HEK293 (cell line): Measurements from ENCODE around the gene DAP.

ENCODE experiments used
- CTCF ChIA-PET: fragments of 350-600 bp; formaldehyde crosslinking; extraction: SDS; loops from one replicate; lab custom pipeline; 2021; ENCODE audit warnings: antibody characterized with exemption; lab: Yijun Ruan, JAX
- POLR2A ChIA-PET: fragments of 300-600 bp; formaldehyde crosslinking; extraction: SDS; loops from one replicate; lab custom pipeline; 2020; ENCODE audit warnings: antibody characterized with exemption, inconsistent platforms; lab: Yijun Ruan, JAX
- H3K27ac ChIP-seq: fragments of 200-500 bp; sonication (Bioruptor generic); 2 replicates; pipeline ENCODE4 v1.5.1; 2014; ENCODE audit warnings: low read depth, low read length, control low read depth, inconsistent platforms; ENCODE audit errors: extremely low read depth
- H3K36me3 ChIP-seq, 2 experiments: fragments of 200-500 bp in 1 of 2; sonication (Bioruptor generic) in 1 of 2; 1 replicate in 1 of 2; 2 replicates in 1 of 2; pipeline ENCODE4 v1.5.1; 2014 to 2017; ENCODE audit warnings: inconsistent platforms in 2 of 2, low read length in 2 of 2; ENCODE audit not compliant: control insufficient read depth in 2 of 2, insufficient read depth in 1 of 2
- H3K4me1 ChIP-seq: fragments of 200-500 bp; sonication (Bioruptor generic); 2 replicates; pipeline ENCODE4 v1.5.1; 2014; ENCODE audit warnings: mild to moderate bottlenecking, low read length, inconsistent platforms; ENCODE audit not compliant: control insufficient read depth, insufficient read depth
- H3K4me3 ChIP-seq: 2 replicates; pipeline ENCODE4 v1.5.1; 2011; ENCODE audit warnings: low read depth, mild to moderate bottlenecking, control low read depth, low read length, moderate library complexity
- H3K9me3 ChIP-seq: fragments of 200-500 bp; sonication (Bioruptor generic); 2 replicates; pipeline ENCODE4 v1.5.1; 2014; ENCODE audit warnings: low read depth, low read length, inconsistent platforms; ENCODE audit not compliant: control insufficient read depth, insufficient read depth
- GLIS2 ChIP-seq: fragments of 450-650 bp; formaldehyde crosslinking; IDR thresholded peaks from 2 replicates; pipeline ENCODE4 v1.5.1; 2016; ENCODE audit warnings: missing biosample characterization, missing genetic modification characterization
- HOXD13 ChIP-seq: sonication (generic); formaldehyde crosslinking; IDR thresholded peaks from 2 replicates; pipeline ENCODE4 v1.8.0; 2022; ENCODE audit warnings: missing genetic modification reagents, borderline replicate concordance
- SCRT2 ChIP-seq: fragments of 450-650 bp; formaldehyde crosslinking; IDR thresholded peaks from 2 replicates; pipeline ENCODE4 v1.5.1; 2016; ENCODE audit warnings: missing biosample characterization, missing genetic modification characterization
- SP2 ChIP-seq: fragments of 450-650 bp; formaldehyde crosslinking; IDR thresholded peaks from 2 replicates; pipeline ENCODE4 v1.5.1; 2016; ENCODE audit warnings: missing biosample characterization, missing genetic modification characterization
- WT1 ChIP-seq: fragments of 450-650 bp; formaldehyde crosslinking; IDR thresholded peaks from 2 replicates; pipeline ENCODE4 v1.5.1; 2016; ENCODE audit warnings: missing biosample characterization, missing genetic modification characterization
- ZFP37 ChIP-seq: fragments of 450-650 bp; formaldehyde crosslinking; IDR thresholded peaks from 2 replicates; pipeline ENCODE4 v1.5.1; 2016; ENCODE audit warnings: missing biosample characterization, missing genetic modification characterization
- ZNF157 ChIP-seq: fragments of 450-650 bp; formaldehyde crosslinking; IDR thresholded peaks from 2 replicates; pipeline ENCODE4 v1.5.1; 2016; ENCODE audit warnings: missing biosample characterization, missing genetic modification characterization
- ZNF184 ChIP-seq: fragments of 450-650 bp; IDR thresholded peaks from 2 replicates; pipeline ENCODE4 v1.5.1; 2018; ENCODE audit warnings: missing biosample characterization, mild to moderate bottlenecking, missing genetic modification characterization
- ZNF239 ChIP-seq: fragments of 450-650 bp; formaldehyde crosslinking; IDR thresholded peaks from 2 replicates; pipeline ENCODE4 v1.5.1; 2016; ENCODE audit warnings: missing biosample characterization, missing genetic modification characterization
- ZNF266 ChIP-seq: fragments of 450-650 bp; formaldehyde crosslinking; IDR thresholded peaks from 2 replicates; pipeline ENCODE4 v1.5.1; 2016; ENCODE audit warnings: missing biosample characterization, missing genetic modification characterization, low read depth
- ZNF324 ChIP-seq: fragments of 450-650 bp; formaldehyde crosslinking; IDR thresholded peaks from 2 replicates; pipeline ENCODE4 v1.5.1; 2016; ENCODE audit warnings: missing biosample characterization, missing genetic modification characterization
- ZNF555 ChIP-seq: fragments of 450-650 bp; formaldehyde crosslinking; conservative IDR thresholded peaks from 2 replicates; pipeline ENCODE4 v1.5.1; 2017; ENCODE audit warnings: missing biosample characterization, mild to moderate bottlenecking, missing genetic modification characterization, inconsistent platforms
- ZNF629 ChIP-seq: fragments of 450-650 bp; formaldehyde crosslinking; IDR thresholded peaks from 2 replicates; pipeline ENCODE4 v1.5.1; 2017; ENCODE audit warnings: missing biosample characterization, missing genetic modification characterization
- TF ChIP-seq, protein P1 (sequence below): fragments of 450-650 bp; formaldehyde crosslinking; IDR thresholded peaks from 2 replicates; pipeline ENCODE4 v1.5.1; 2016; ENCODE audit warnings: missing biosample characterization, missing genetic modification characterization
- TF ChIP-seq, protein P2 (sequence below): fragments of 450-650 bp; formaldehyde crosslinking; IDR thresholded peaks from 2 replicates; pipeline ENCODE4 v1.5.1; 2016; ENCODE audit warnings: missing biosample characterization, missing genetic modification characterization
- TF ChIP-seq, protein P3 (sequence below): fragments of 450-650 bp; formaldehyde crosslinking; IDR thresholded peaks from 2 replicates; pipeline ENCODE4 v1.5.1; 2017; ENCODE audit warnings: missing biosample characterization, missing genetic modification characterization
- TF ChIP-seq, protein P4 (sequence below): IDR thresholded peaks from 2 replicates; pipeline ENCODE4 v1.6.1; 2011; ENCODE audit warnings: mild to moderate bottlenecking, low read depth, low read length, borderline replicate concordance

Gene DAP

DNA sequence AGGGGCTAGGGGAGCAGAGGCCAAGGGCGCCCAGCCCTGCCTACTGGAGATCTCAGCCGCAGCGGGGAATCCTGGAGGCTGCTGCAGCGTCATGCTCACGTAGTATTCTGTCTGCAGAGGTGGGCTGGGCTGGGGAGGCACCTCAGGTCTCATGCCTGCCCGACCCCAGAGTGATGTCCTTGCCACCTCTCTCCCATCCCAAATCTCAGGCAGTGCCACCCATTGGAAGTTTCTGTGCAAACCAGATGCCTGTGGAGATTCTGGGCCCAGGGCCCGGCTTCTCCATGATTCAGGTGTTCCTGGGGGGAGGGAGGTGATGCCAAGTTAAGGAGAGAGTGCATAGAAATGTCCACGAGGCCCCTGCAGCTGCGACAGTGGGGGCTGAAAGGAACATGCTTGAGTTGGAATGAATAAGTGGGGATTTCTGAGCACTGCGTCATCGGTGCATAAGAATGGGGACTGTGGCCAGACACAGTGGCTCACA, 125.1 kb downstream of the DAP start (continued):
- TF ChIP-seq, protein P1, sequence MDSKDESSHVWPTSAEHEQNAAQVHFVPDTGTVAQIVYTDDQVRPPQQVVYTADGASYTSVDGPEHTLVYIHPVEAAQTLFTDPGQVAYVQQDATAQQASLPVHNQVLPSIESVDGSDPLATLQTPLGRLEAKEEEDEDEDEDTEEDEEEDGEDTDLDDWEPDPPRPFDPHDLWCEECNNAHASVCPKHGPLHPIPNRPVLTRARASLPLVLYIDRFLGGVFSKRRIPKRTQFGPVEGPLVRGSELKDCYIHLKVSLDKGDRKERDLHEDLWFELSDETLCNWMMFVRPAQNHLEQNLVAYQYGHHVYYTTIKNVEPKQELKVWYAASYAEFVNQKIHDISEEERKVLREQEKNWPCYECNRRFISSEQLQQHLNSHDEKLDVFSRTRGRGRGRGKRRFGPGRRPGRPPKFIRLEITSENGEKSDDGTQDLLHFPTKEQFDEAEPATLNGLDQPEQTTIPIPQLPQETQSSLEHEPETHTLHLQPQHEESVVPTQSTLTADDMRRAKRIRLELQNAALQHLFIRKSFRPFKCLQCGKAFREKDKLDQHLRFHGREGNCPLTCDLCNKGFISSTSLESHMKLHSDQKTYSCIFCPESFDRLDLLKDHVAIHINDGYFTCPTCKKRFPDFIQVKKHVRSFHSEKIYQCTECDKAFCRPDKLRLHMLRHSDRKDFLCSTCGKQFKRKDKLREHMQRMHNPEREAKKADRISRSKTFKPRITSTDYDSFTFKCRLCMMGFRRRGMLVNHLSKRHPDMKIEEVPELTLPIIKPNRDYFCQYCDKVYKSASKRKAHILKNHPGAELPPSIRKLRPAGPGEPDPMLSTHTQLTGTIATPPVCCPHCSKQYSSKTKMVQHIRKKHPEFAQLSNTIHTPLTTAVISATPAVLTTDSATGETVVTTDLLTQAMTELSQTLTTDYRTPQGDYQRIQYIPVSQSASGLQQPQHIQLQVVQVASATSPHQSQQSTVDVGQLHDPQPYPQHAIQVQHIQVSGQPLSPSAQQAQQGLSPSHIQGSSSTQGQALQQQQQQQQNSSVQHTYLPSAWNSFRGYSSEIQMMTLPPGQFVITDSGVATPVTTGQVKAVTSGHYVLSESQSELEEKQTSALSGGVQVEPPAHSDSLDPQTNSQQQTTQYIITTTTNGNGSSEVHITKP (tag by site-specific recombination) = no peak
- no peak for TF ChIP-seq ZNF184

DNA sequence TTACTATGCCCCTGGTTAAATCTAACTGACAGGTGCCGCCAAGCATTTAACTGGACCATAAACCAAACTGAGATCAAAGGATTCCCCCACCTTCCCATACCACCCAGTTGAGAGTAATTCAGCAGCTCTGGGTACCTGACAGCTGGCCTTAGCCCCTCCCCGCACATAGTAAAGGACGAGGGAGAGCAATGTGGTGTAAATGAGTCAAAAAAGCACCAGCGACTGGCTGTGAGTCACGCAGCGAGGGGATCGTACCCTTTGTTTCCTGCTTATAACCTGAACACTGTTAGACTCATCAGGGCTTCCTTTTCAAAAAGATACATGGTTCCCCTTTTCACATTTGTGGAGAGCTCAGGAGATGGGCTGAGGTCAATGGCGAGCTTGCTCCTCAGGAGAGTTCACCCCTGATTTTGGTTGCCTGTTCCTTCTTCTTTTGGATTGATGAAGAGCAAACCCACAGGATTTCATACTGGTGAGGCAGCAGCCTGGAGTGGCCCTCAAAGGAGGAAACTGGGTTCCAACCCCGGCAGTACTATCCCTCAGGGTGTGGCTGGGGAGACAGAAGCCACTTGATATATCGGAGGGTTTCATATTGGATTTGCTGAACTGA, 125.7 kb downstream of the DAP start:
- ChIA-PET POLR2A (no interaction called here), CTCF (interaction anchor here (0.6 to 2.6 kb wide), 4 partner anchors 8 to 220 kb away, joined by 4 to 10 read pairs (median 5); no protein-coding TSS in a partner anchor)
- no peaks in the 10 kb centered on the region for H3K4me1 ChIP-seq

More for the DNA sequence above, 125.7 kb downstream of the DAP start:
- no peak overlapping the region for H3K4me3 ChIP-seq
- peaks cover 0 to 6% of the 10 kb centered on the region in 2 experiments; a peak in 1 of 3 replicates for H3K36me3 ChIP-seq
- no peaks in the 10 kb centered on the region for H3K9me3 ChIP-seq
- no peak for TF ChIP-seq ZFP37 (tag by site-specific recombination)
- TF ChIP-seq WT1 (tag by site-specific recombination) = no peak
- TF ChIP-seq, protein P2, sequence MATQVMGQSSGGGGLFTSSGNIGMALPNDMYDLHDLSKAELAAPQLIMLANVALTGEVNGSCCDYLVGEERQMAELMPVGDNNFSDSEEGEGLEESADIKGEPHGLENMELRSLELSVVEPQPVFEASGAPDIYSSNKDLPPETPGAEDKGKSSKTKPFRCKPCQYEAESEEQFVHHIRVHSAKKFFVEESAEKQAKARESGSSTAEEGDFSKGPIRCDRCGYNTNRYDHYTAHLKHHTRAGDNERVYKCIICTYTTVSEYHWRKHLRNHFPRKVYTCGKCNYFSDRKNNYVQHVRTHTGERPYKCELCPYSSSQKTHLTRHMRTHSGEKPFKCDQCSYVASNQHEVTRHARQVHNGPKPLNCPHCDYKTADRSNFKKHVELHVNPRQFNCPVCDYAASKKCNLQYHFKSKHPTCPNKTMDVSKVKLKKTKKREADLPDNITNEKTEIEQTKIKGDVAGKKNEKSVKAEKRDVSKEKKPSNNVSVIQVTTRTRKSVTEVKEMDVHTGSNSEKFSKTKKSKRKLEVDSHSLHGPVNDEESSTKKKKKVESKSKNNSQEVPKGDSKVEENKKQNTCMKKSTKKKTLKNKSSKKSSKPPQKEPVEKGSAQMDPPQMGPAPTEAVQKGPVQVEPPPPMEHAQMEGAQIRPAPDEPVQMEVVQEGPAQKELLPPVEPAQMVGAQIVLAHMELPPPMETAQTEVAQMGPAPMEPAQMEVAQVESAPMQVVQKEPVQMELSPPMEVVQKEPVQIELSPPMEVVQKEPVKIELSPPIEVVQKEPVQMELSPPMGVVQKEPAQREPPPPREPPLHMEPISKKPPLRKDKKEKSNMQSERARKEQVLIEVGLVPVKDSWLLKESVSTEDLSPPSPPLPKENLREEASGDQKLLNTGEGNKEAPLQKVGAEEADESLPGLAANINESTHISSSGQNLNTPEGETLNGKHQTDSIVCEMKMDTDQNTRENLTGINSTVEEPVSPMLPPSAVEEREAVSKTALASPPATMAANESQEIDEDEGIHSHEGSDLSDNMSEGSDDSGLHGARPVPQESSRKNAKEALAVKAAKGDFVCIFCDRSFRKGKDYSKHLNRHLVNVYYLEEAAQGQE = no peak
- no peak for TF ChIP-seq SCRT2 (tag by site-specific recombination)
- TF ChIP-seq, protein P3, sequence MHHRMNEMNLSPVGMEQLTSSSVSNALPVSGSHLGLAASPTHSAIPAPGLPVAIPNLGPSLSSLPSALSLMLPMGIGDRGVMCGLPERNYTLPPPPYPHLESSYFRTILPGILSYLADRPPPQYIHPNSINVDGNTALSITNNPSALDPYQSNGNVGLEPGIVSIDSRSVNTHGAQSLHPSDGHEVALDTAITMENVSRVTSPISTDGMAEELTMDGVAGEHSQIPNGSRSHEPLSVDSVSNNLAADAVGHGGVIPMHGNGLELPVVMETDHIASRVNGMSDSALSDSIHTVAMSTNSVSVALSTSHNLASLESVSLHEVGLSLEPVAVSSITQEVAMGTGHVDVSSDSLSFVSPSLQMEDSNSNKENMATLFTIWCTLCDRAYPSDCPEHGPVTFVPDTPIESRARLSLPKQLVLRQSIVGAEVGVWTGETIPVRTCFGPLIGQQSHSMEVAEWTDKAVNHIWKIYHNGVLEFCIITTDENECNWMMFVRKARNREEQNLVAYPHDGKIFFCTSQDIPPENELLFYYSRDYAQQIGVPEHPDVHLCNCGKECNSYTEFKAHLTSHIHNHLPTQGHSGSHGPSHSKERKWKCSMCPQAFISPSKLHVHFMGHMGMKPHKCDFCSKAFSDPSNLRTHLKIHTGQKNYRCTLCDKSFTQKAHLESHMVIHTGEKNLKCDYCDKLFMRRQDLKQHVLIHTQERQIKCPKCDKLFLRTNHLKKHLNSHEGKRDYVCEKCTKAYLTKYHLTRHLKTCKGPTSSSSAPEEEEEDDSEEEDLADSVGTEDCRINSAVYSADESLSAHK (tag by site-specific recombination) = no peak
- TF ChIP-seq ZNF324 (tag by site-specific recombination) = no peak
- no peak for TF ChIP-seq HOXD13 (CRISPR knock-in tag)
- TF ChIP-seq ZNF239 (tag by site-specific recombination) = no peak
- TF ChIP-seq ZNF157 (tag by site-specific recombination) = no peak
- TF ChIP-seq ZNF555 (tag by site-specific recombination) = no peak
- no peak for TF ChIP-seq GLIS2 (tag by site-specific recombination)
- no peak for TF ChIP-seq SP2 (tag by site-specific recombination)
- TF ChIP-seq ZNF629 = no peak
- TF ChIP-seq ZNF266 (tag by site-specific recombination) = no peak
- TF ChIP-seq, protein P4, sequence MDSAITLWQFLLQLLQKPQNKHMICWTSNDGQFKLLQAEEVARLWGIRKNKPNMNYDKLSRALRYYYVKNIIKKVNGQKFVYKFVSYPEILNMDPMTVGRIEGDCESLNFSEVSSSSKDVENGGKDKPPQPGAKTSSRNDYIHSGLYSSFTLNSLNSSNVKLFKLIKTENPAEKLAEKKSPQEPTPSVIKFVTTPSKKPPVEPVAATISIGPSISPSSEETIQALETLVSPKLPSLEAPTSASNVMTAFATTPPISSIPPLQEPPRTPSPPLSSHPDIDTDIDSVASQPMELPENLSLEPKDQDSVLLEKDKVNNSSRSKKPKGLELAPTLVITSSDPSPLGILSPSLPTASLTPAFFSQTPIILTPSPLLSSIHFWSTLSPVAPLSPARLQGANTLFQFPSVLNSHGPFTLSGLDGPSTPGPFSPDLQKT = no peak
- H3K27ac ChIP-seq = no peak overlapping the region
